HL-60 (cell line): Measurements from ENCODE around the gene TSSK3.

Experiments used
- DNase-seq, 2 experiments: peaks; one replicate each; pipeline ENCODE4 v3.0.0-alpha.2; 2010 to 2020; ENCODE audit warnings: low read depth in 1 of 2, low spot score in 1 of 2
- H3K27ac ChIP-seq: fragments of 250-450 bp; sonication (Bioruptor Pico); replicated peaks from 2 replicates; pipeline ENCODE4 v1.5.1; 2020; ENCODE audit warnings: mild to moderate bottlenecking, moderate library complexity
- H3K27me3 ChIP-seq: fragments of 250-450 bp; sonication (Bioruptor Pico); 2 replicates; pipeline ENCODE4 v1.5.1; 2021; ENCODE audit warnings: mild to moderate bottlenecking, moderate library complexity; ENCODE audit not compliant: insufficient read depth, poor library complexity, severe bottlenecking
- H3K4me3 ChIP-seq: replicated peaks from 2 replicates; pipeline ENCODE4 v1.5.1; 2011; ENCODE audit warnings: mild to moderate bottlenecking, control low read depth, low read length; ENCODE audit not compliant: insufficient read depth
- CTCF ChIP-seq: IDR thresholded peaks from one replicate; pipeline ENCODE4 v1.5.1; 2011; ENCODE audit warnings: low read length, control low read depth, inconsistent platforms; ENCODE audit not compliant: insufficient read depth
- GABPA ChIP-seq: IDR thresholded peaks from 2 replicates; pipeline ENCODE4 v1.6.1; 2012; ENCODE audit warnings: low read depth
- POLR2AphosphoS5 ChIP-seq: IDR thresholded peaks from 2 replicates; pipeline ENCODE4 v1.6.1; 2012; ENCODE audit warnings: low read depth
- REST ChIP-seq: IDR thresholded peaks from 2 replicates; pipeline ENCODE4 v1.6.1; 2012; ENCODE audit warnings: low read depth; ENCODE audit not compliant: insufficient replicate concordance
- SPI1 ChIP-seq: IDR thresholded peaks from 2 replicates; pipeline ENCODE4 v1.6.1; 2012; ENCODE audit warnings: low read depth, mild to moderate bottlenecking, borderline replicate concordance

Gene TSSK3

GRCh38 chr1:32376199-32376598 lies 13.9 kb downstream of the TSSK3 start:
- H3K27me3 ChIP-seq: no peaks in the 10 kb centered on the region
- TF ChIP-seq REST: no peak
- no peak for TF ChIP-seq GABPA
- no peak for TF ChIP-seq SPI1
- no peak for TF ChIP-seq POLR2AphosphoS5
- TF ChIP-seq CTCF: no peak
- no peak for DNase-seq
- no peak overlapping the region for H3K4me3 ChIP-seq
- no peak overlapping the region for H3K27ac ChIP-seq

- Histone ChIP-seq H3K27me3 (no peaks in the 10 kb centered on the region), H3K27ac (no peak overlapping the region), H3K4me3 (no peak overlapping the region)
- DNase-seq: no peak
- TF ChIP-seq SPI1 (no peak), GABPA (no peak), POLR2AphosphoS5 (no peak), CTCF (no peak)
These were observed 15.3 kb downstream of the TSSK3 start for GRCh38 chr1:32377541-32378220.

GRCh38 chr1:32380057-32380456 lies 17.7 kb downstream of the TSSK3 start:
- Histone ChIP-seq H3K27me3 (no peaks in the 10 kb centered on the region), H3K27ac (no peak overlapping the region), H3K4me3 (no peak overlapping the region)
- TF ChIP-seq POLR2AphosphoS5 (no peak), SPI1 (no peak), GABPA (no peak), REST (no peak), CTCF (no peak)
- DNase-seq: no peak
